ENCODE measurements around the gene CACNA1G. TPM values are rescaled to one million over a fixed set of nuclear protein-coding genes. Genes with fewer than 3 reads are reported as not detected.

CACNA1G gene
- total RNA-seq, 1 experiment from 2014 or later = 0.04 TPM

DNA sequence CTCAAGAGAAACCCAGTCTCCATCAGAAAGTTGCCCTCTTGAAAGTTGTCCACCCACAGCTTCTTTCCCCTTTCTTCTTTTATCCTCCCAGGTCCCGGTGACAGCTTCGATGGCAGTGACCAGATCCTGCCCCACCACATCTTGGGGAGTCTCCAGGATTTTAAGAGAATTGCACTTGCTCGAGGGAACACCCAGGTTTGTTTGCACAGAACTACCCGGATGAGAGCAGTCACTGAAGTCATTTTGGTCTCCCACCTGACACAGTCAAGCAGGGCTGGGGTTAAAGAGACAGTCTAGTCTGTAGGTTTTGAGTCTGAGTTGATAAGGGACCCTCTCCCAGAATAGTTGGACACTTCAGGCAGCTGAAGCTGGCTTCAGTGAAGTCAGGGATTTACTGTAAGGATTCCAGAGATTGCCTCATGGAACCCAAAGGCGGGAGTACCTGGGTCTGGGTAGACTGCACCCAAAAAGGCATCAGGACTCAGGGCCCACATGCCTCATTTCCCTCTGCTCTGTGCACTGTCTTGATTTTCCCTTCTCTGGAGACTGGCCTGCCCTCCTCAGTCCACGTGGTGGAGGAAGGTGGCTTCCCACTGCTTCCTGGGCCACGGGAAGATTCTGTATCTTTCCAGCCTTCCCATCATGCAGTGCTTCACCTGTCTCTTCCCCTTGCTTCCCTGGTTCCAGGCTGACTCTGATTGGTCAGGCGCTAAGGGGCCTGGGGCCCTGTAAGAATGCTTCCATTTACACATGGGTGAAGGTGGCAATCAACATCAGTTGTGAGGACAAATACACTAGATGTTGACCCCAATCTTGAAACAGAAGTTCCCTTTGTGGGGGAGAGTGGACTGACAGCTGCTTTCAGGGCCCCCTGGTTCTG, 42.8 kb upstream of the CACNA1G start:
- Histone ChIP-seq H3K9ac (ENCODE audit: low read length) (no peak overlapping the region), H3K9me2 (replicated peaks; ENCODE audit: low read length) (no peaks in the 10 kb centered on the region), H3K4me1 (ENCODE audit: insufficient read depth, low read length) (peaks cover 3% of the 10 kb centered on the region; the same call in 1 of the 2 replicates), H3K4me3 (ENCODE audit: low read length) (no peak overlapping the region), H3K27me3 (ENCODE audit: low read length) (no peaks in the 10 kb centered on the region), H3K79me2 (ENCODE audit: low read length) (no peaks in the 10 kb centered on the region), H3F3A (ENCODE audit: low read length, unreplicated experiment) (no peaks in the 10 kb centered on the region), H2AFZ (ENCODE audit: low read length) (no peak overlapping the region), H3K27ac (ENCODE audit: low read length) (no peak overlapping the region), H3K4me2 (ENCODE audit: low read length) (no peak overlapping the region), H4K20me1 (ENCODE audit: low read length) (no peaks in the 10 kb centered on the region), H3K36me3 (ENCODE audit: low read depth, low read length) (no peaks in the 10 kb centered on the region), H3K9me3 (ENCODE audit: low read length) (no peaks in the 10 kb centered on the region)
- BruUV-seq (replicated peaks) = no TSS peak
- ChIA-PET POLR2A (ENCODE audit: unreplicated experiment) (no interaction called here), CTCF (no interaction called here)
- ATAC-seq (no peak), DNase-seq (no peak)
- no peak for TF ChIP-seq EZH2phosphoT487 (IDR thresholded peaks at IDR 0.05; ENCODE audit: borderline replicate concordance, low read length)
- no peak for TF ChIP-seq EZH2 (IDR thresholded peaks at IDR 0.05; ENCODE audit: low read length, unreplicated experiment)
- TF ChIP-seq CTCF (conservative IDR thresholded peaks at IDR 0.05; ENCODE audit: low read depth, low read length) = no peak
- intact Hi-C loops (cut with micrococcal nuclease) = no loop called here

GRCh38 chr17:50518384-50519023, 42.0 kb upstream of the CACNA1G start:
- intact Hi-C loops (cut with micrococcal nuclease) = no loop called here
- Histone ChIP-seq H3K4me1 (ENCODE audit: insufficient read depth, low read length) (peaks cover 3% of the 10 kb centered on the region; the same call in 1 of the 2 replicates), H3K4me3 (ENCODE audit: low read length) (no peak overlapping the region), H3K9me2 (replicated peaks; ENCODE audit: low read length) (no peaks in the 10 kb centered on the region), H3K36me3 (ENCODE audit: low read depth, low read length) (no peaks in the 10 kb centered on the region), H4K20me1 (ENCODE audit: low read length) (no peaks in the 10 kb centered on the region), H3K27me3 (ENCODE audit: low read length) (no peaks in the 10 kb centered on the region), H3K9me3 (ENCODE audit: low read length) (no peaks in the 10 kb centered on the region), H3K4me2 (ENCODE audit: low read length) (no peak overlapping the region), H3K9ac (ENCODE audit: low read length) (no peak overlapping the region), H3K27ac (ENCODE audit: low read length) (no peak overlapping the region), H2AFZ (ENCODE audit: low read length) (no peak overlapping the region), H3K79me2 (ENCODE audit: low read length) (no peaks in the 10 kb centered on the region), H3F3A (ENCODE audit: low read length, unreplicated experiment) (no peaks in the 10 kb centered on the region)
- BruUV-seq (replicated peaks) = no TSS peak
- TF ChIP-seq CTCF (conservative IDR thresholded peaks at IDR 0.05; ENCODE audit: low read depth, low read length) = no peak
- TF ChIP-seq EZH2phosphoT487 (IDR thresholded peaks at IDR 0.05; ENCODE audit: borderline replicate concordance, low read length) = no peak
- TF ChIP-seq EZH2 (IDR thresholded peaks at IDR 0.05; ENCODE audit: low read length, unreplicated experiment) = no peak
- POLR2A ChIA-PET (ENCODE audit: unreplicated experiment) = no interaction called here
- no peak for DNase-seq
- CTCF ChIA-PET = no interaction called here
- ATAC-seq = no peak

All from PC-3 (cell line).